ENCODE data around the gene LGALS14. TPM values are rescaled to one million over a fixed set of nuclear protein-coding genes. Genes with fewer than 3 reads are reported as not detected.
"Not testable (repeated sequence)": the region's sequence is repeated elsewhere in the genome, so short reads cannot be mapped to it uniquely, and the experiment has no call there.

LGALS14 gene
- total RNA-seq, 1 donor, result not detected

DNA sequence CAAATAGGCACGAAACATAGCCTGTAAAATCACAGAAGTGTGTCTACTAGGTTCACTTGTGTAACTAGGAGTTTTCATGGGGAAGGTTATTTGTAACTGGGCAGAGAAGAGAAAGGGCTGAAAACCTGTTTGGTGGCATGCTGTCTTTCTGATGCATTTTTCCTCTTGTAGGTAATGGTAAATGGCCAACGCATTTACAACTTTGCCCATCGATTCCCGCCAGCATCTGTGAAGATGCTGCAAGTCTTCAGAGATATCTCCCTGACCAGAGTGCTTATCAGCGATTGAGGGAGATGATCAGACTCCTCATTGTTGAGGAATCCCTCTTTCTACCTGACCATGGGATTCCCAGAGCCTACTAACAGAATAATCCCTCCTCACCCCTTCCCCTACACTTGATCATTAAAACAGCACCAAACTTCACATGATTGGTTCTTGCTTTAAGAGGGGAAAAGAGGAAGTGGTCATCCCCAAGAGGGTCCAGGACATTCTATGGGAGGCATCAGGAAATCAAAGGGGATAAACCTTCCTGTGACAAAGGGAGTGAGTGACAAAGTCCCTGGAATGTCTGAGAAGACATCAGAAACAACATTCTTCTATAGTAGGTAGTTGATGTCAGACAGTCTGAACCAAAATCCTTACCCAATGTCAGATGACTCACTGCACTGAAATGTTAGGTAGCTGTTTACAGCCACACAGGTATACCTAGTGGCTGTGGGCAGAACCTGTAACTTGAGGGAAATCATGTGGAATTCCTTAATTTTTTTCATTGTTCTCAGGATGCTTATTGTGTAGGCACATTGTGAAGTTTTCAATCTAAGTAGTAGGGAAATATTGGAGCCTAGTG, 5.0 kb downstream of the LGALS14 start:
- DNase-seq (ENCODE audit: low read depth), result no peak
- no peak overlapping the region for H3K4me3 ChIP-seq (ENCODE audit: low read depth, low read length)
- TF ChIP-seq, protein P1, sequence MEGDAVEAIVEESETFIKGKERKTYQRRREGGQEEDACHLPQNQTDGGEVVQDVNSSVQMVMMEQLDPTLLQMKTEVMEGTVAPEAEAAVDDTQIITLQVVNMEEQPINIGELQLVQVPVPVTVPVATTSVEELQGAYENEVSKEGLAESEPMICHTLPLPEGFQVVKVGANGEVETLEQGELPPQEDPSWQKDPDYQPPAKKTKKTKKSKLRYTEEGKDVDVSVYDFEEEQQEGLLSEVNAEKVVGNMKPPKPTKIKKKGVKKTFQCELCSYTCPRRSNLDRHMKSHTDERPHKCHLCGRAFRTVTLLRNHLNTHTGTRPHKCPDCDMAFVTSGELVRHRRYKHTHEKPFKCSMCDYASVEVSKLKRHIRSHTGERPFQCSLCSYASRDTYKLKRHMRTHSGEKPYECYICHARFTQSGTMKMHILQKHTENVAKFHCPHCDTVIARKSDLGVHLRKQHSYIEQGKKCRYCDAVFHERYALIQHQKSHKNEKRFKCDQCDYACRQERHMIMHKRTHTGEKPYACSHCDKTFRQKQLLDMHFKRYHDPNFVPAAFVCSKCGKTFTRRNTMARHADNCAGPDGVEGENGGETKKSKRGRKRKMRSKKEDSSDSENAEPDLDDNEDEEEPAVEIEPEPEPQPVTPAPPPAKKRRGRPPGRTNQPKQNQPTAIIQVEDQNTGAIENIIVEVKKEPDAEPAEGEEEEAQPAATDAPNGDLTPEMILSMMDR (IDR thresholded peaks at IDR 0.05; ENCODE audit: insufficient read depth, low read length), result no peak

DNA sequence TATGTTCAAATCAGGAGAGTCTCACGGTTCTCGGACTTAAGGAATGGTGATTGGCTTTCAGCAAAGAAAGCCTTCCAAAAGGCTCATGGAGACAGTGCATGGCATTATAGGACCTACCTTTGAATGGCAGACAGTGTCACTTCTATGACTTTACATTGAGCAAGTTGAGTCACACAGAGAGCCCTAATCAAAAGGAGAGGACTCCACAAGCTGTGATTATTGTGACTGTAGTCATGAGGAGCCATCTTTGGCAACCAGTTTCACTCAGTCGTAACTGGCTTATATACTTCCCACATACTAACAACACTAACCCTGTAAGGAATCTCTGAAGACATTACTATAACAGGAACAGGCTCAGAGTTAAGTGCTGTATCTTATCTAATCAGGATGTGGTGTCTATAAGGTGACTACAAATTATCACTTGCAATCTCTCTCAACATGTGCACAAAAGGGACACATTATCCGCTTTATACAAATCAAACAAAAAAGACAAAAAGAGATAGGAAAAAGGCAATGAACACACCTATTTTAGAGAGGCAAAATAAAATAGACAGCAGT, 6.1 kb downstream of the LGALS14 start:
- no peak for DNase-seq (ENCODE audit: low read depth)
- TF ChIP-seq, protein P1 (IDR thresholded peaks at IDR 0.05; ENCODE audit: insufficient read depth, low read length), result no peak
- no peak overlapping the region for H3K4me3 ChIP-seq (ENCODE audit: low read depth, low read length)

DNA sequence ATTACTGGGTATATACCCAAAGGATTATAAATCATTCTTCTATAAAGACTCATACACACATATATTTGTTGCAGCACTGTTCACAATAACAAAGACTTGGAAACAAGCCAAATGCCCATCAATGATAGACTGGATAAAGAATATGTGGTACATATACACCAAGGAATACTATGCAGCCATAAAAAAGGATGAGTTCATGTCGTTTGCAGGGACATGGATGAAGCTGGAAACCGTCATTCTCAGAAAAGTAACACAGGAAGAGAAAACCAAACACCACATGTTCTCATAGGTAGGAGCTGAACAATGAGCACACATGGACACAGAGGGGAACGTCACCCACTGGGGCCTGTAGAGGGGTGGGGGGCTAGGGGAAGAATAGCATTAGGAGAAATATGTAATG, 15.9 kb downstream of the LGALS14 start:
- not testable (repeated sequence) for H3K4me3 ChIP-seq (ENCODE audit: low read depth, low read length); DNase-seq (ENCODE audit: low read depth)

DNA sequence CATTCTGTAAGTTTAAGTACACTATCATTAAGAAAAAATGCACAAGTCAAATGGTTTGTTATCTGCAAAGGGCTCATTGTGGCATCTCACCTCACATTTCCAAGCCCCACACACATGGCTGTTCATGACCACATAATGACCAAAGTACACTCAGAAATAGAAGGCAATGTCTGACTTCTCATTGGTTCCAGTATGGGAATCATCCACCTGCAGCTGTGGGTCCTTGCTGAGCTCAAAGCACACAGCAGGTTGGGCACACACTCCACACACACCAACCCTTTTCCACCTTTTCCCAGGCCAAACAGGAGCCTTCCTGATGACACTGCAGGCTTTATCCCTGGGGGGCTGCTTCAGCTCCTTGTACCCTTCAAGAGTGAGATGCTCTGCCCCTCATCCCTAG, 21.7 kb downstream of the LGALS14 start:
- TF ChIP-seq, protein P1 (IDR thresholded peaks at IDR 0.05; ENCODE audit: insufficient read depth, low read length), result no peak
- no peak for DNase-seq (ENCODE audit: low read depth)
- H3K4me3 ChIP-seq (ENCODE audit: low read depth, low read length), result no peak overlapping the region

DNA sequence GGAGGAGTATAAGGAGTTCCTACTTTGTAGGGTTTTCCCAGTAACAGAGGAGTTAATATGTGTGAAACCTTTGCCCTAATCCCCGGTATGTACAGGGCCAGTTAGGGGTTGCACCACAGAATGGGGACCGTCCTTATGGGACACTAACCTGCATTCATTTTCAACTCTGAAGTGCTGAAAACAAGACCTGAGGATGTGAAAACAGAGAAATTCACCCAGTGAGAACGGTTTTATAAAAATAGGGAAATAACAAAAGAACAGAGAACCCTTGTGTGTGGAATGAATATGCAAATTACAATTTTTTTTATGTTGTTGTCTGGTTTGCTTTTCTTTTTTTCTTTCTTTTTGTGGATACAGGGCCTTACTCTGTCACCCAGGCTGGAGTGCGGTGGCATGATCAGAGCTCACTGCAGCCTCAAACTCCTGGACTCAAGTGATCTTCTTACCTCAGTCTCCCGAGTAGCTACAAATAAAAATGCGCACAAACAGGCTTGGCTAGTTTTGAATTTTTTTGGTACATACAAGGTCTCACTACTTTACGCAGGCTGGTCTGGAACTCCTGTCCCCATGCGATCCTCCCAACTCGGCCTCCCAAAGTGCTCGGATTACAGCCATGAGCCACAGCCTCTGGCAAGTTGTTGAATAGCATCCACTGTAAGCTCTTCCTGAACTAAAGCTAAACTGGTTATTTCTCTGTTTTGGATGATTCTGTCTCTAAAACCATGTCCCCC, 23.0 kb downstream of the LGALS14 start:
- TF ChIP-seq, protein P1 (IDR thresholded peaks at IDR 0.05; ENCODE audit: insufficient read depth, low read length), result no peak
- no peak for DNase-seq (ENCODE audit: low read depth)
- no peak overlapping the region for H3K4me3 ChIP-seq (ENCODE audit: low read depth, low read length)

DNA sequence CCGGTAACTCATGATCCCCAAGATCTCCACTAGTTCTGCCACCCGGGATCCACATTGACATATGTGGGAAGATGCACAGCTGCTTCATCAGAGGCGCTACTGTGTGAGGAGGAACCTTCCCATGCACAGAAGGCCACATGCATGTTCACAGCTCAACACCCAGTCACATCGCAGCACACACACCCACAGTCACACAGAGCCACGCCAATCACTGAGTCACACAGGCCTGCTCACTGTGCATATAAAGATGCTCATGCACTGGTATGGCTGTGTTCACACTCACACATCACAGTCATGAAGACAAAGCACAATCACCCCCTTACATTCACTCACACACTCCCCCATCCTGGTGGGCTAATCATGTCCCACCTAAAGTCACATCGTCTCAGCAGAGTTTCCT, 23.8 kb downstream of the LGALS14 start:
- H3K4me3 ChIP-seq (ENCODE audit: low read depth, low read length), result no peak overlapping the region
- DNase-seq (ENCODE audit: low read depth), result no peak
- TF ChIP-seq, protein P1 (IDR thresholded peaks at IDR 0.05; ENCODE audit: insufficient read depth, low read length), result no peak

DNA sequence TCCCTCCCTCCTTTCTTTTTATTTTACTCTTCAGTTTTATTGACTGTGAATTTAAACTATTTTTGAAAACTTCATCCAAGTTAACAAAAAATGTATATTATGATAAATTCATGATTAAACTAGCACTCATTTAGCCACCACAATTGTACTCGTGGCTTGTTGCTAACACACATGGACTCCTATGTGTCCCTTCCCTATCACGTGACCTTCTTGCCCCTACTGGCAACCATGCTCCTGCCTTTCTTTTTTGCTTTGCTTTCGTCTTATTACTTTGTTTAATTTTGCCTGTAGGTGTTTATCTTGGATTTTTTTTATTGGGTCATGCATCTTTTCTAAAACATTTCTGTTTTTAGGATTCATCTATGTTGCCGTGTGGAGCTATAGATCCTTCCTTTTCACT, 25.3 kb downstream of the LGALS14 start:
- H3K4me3 ChIP-seq (ENCODE audit: low read depth, low read length), result no peak overlapping the region
- no peak for DNase-seq (ENCODE audit: low read depth)
- TF ChIP-seq, protein P1 (IDR thresholded peaks at IDR 0.05; ENCODE audit: insufficient read depth, low read length), result no peak

Data from fibroblast of the aortic adventitia (primary cell).